OCI-LY1 (cell line): ENCODE results near the gene AAR2.

Experiments used
- H2AFZ ChIP-seq: fragments of 200-600 bp; sonication (generic), shearing (Covaris generic); 2 replicates; pipeline ENCODE4 v1.6.0; 2014; ENCODE audit warnings: antibody characterized with exemption, mild to moderate bottlenecking, low read length
- H3F3A ChIP-seq: fragments of 200-600 bp; sonication (generic), shearing (Covaris generic); 2 replicates; pipeline ENCODE4 v1.6.0; 2014; ENCODE audit warnings: mild to moderate bottlenecking, antibody characterized with exemption, low read length, moderate library complexity; ENCODE audit not compliant: insufficient read depth
- H3K27ac ChIP-seq: fragments of 200-600 bp; sonication (generic); 2 replicates; pipeline ENCODE4 v1.5.1; 2014; ENCODE audit warnings: low read length, mixed run types, mild to moderate bottlenecking, low read depth; ENCODE audit not compliant: poor library complexity, severe bottlenecking
- H3K27me3 ChIP-seq: fragments of 200-600 bp; sonication (generic); 2 replicates; pipeline ENCODE4 v1.6.0; 2014; ENCODE audit warnings: antibody characterized with exemption, mild to moderate bottlenecking, low read length, moderate library complexity; ENCODE audit not compliant: insufficient read depth
- H3K36me3 ChIP-seq: fragments of 200-600 bp; sonication (generic); 2 replicates; pipeline ENCODE4 v1.6.1; 2014; ENCODE audit warnings: mild to moderate bottlenecking, antibody characterized with exemption, low read length, moderate library complexity, mixed read lengths; ENCODE audit not compliant: insufficient read depth
- H3K4me1 ChIP-seq: fragments of 200-600 bp; sonication (generic); 2 replicates; pipeline ENCODE4 v1.5.1; 2014; ENCODE audit warnings: mild to moderate bottlenecking, low read length, moderate library complexity; ENCODE audit not compliant: insufficient read depth, severe bottlenecking
- H3K4me2 ChIP-seq: fragments of 200-600 bp; sonication (generic), shearing (Covaris generic); 2 replicates; pipeline ENCODE4 v1.6.1; 2014; ENCODE audit warnings: low read length
- H3K4me3 ChIP-seq: fragments of 200-600 bp; sonication (generic); 2 replicates; pipeline ENCODE4 v1.5.1; 2014; ENCODE audit warnings: low read length, low read depth, mild to moderate bottlenecking, mixed read lengths; ENCODE audit not compliant: poor library complexity, severe bottlenecking
- H3K79me2 ChIP-seq: fragments of 200-600 bp; shearing (Covaris generic); 2 replicates; pipeline ENCODE4 v1.6.1; 2016; ENCODE audit warnings: mixed run types, low read length, mixed read lengths; ENCODE audit not compliant: insufficient read depth
- H3K9ac ChIP-seq: fragments of 200-600 bp; sonication (generic), shearing (Covaris generic); 2 replicates; pipeline ENCODE4 v1.6.1; 2014; ENCODE audit warnings: mild to moderate bottlenecking, low read length, mixed read lengths
- H3K9me2 ChIP-seq: fragments of 200-600 bp; sonication (generic), shearing (Covaris generic); 2 replicates; pipeline ENCODE4 v1.6.1; 2014; ENCODE audit warnings: low read depth, mild to moderate bottlenecking, low read length, mixed read lengths
- H3K9me3 ChIP-seq: fragments of 200-600 bp; shearing (Covaris generic); 2 replicates; pipeline ENCODE4 v1.6.1; 2014; ENCODE audit warnings: low read length, mixed read lengths
- H4K20me1 ChIP-seq: fragments of 200-600 bp; sonication (generic), shearing (Covaris generic); 2 replicates; pipeline ENCODE4 v1.6.0; 2016; ENCODE audit warnings: mild to moderate bottlenecking, low read length; ENCODE audit not compliant: insufficient read depth
- EZH2 ChIP-seq: fragments of 200-600 bp; sonication (generic), shearing (Covaris generic); IDR thresholded peaks from 2 replicates; pipeline ENCODE4 v1.8.0; 2017; ENCODE audit warnings: borderline replicate concordance, mixed run types, mild to moderate bottlenecking, antibody characterized with exemption, low read length, moderate library complexity, mixed read lengths
- TF ChIP-seq, protein P1 (sequence below): fragments of 200-600 bp; sonication (generic), shearing (Covaris generic); IDR thresholded peaks from 2 replicates; pipeline ENCODE4 v1.5.1; 2017; ENCODE audit warnings: mild to moderate bottlenecking, antibody characterized with exemption, low read length, moderate library complexity, mixed read lengths

AAR2 gene

GRCh38 chr20:36253036-36253435 lies 16.8 kb downstream of the AAR2 start:
- no peak overlapping the region for H3K4me2 ChIP-seq
- no peak for TF ChIP-seq EZH2
- TF ChIP-seq, protein P1, sequence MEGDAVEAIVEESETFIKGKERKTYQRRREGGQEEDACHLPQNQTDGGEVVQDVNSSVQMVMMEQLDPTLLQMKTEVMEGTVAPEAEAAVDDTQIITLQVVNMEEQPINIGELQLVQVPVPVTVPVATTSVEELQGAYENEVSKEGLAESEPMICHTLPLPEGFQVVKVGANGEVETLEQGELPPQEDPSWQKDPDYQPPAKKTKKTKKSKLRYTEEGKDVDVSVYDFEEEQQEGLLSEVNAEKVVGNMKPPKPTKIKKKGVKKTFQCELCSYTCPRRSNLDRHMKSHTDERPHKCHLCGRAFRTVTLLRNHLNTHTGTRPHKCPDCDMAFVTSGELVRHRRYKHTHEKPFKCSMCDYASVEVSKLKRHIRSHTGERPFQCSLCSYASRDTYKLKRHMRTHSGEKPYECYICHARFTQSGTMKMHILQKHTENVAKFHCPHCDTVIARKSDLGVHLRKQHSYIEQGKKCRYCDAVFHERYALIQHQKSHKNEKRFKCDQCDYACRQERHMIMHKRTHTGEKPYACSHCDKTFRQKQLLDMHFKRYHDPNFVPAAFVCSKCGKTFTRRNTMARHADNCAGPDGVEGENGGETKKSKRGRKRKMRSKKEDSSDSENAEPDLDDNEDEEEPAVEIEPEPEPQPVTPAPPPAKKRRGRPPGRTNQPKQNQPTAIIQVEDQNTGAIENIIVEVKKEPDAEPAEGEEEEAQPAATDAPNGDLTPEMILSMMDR, result no peak
- H3K4me1 ChIP-seq, result no peaks in the 10 kb centered on the region
- H3F3A ChIP-seq, result no peaks in the 10 kb centered on the region
- H4K20me1 ChIP-seq, result no peaks in the 10 kb centered on the region
- H2AFZ ChIP-seq, result no peak overlapping the region
- no peaks in the 10 kb centered on the region for H3K9me2 ChIP-seq
- H3K9ac ChIP-seq, result no peak overlapping the region
- no peaks in the 10 kb centered on the region for H3K79me2 ChIP-seq
- no peak overlapping the region for H3K4me3 ChIP-seq
- H3K27ac ChIP-seq, result no peak overlapping the region
- no peaks in the 10 kb centered on the region for H3K27me3 ChIP-seq
- no peaks in the 10 kb centered on the region for H3K9me3 ChIP-seq
- peaks cover 69% of the 10 kb centered on the region for H3K36me3 ChIP-seq

- Histone ChIP-seq H3K9me3 (no peaks in the 10 kb centered on the region), H3K27ac (no peak overlapping the region), H2AFZ (no peak overlapping the region), H3K9ac (no peak overlapping the region), H3K4me2 (no peak overlapping the region), H3K36me3 (peaks cover 58% of the 10 kb centered on the region), H3K9me2 (no peaks in the 10 kb centered on the region), H3K4me3 (no peak overlapping the region), H3K79me2 (no peaks in the 10 kb centered on the region), H3K4me1 (no peaks in the 10 kb centered on the region), H3F3A (no peaks in the 10 kb centered on the region), H4K20me1 (no peaks in the 10 kb centered on the region), H3K27me3 (no peaks in the 10 kb centered on the region)
- TF ChIP-seq, protein P1, result no peak
- no peak for TF ChIP-seq EZH2
These were observed 17.8 kb downstream of the AAR2 start for GRCh38 chr20:36254076-36254475.

DNA sequence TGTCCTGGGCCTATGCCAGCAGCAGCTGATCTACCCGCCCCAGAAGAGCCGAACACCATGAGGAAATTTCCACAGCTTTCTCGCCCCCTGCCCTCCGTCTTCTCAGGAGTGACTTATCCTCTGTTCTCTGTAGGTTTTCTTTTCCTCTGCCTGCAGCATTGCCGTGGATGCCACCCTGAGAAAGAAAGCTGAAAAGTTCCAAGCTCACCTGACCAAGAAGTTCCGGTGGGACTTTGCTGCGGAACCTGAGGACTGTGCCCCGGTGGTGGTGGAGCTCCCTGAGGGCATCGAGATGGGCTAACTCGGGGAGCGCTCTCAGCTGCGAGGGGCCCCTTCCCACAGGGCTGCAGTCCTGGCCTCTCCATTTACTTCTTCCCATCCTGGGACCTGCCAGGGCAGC lies 19.2 kb downstream of the AAR2 start:
- Histone ChIP-seq H3F3A (no peaks in the 10 kb centered on the region), H3K9me3 (no peaks in the 10 kb centered on the region), H3K4me3 (no peak overlapping the region), H3K27ac (no peak overlapping the region), H4K20me1 (no peaks in the 10 kb centered on the region), H3K36me3 (peaks cover 46% of the 10 kb centered on the region), H3K9me2 (no peaks in the 10 kb centered on the region), H3K79me2 (no peaks in the 10 kb centered on the region), H3K4me1 (no peaks in the 10 kb centered on the region), H2AFZ (no peak overlapping the region), H3K27me3 (no peaks in the 10 kb centered on the region), H3K9ac (no peak overlapping the region), H3K4me2 (no peak overlapping the region)
- TF ChIP-seq, protein P1, result no peak
- no peak for TF ChIP-seq EZH2
